Measurements from ENCODE around the gene TTBK2. TPM values are rescaled to one million over a fixed set of nuclear protein-coding genes. Genes with fewer than 3 reads are reported as not detected.

Gene TTBK2
- polyA plus RNA-seq, 1 of the 3 experiments (the other 2 are of a cell fraction), result 4.5 TPM

- TF ChIP-seq RFX5 (IDR thresholded peaks at IDR 0.05; ENCODE audit: low read length) (no peak), SMC3 (IDR thresholded peaks at IDR 0.05; ENCODE audit: low read depth, low read length) (no peak), MXI1 (IDR thresholded peaks at IDR 0.05; ENCODE audit: low read depth, low read length) (no peak), RAD21 (IDR thresholded peaks at IDR 0.05; ENCODE audit: low read length) (no peak), FOXJ3 (CRISPR knock-in tag; IDR thresholded peaks at IDR 0.05) (no peak), JUND (IDR thresholded peaks at IDR 0.05) (no peak), GABPA (IDR thresholded peaks at IDR 0.05; ENCODE audit: low read depth) (no peak), TCF12 (IDR thresholded peaks at IDR 0.05) (no peak), YY1 (IDR thresholded peaks at IDR 0.05; ENCODE audit: low read depth) (no peak), EZH2phosphoT487 (IDR thresholded peaks at IDR 0.05; ENCODE audit: borderline replicate concordance, low read depth) (no peak)
- TF ChIP-seq, protein P1, sequence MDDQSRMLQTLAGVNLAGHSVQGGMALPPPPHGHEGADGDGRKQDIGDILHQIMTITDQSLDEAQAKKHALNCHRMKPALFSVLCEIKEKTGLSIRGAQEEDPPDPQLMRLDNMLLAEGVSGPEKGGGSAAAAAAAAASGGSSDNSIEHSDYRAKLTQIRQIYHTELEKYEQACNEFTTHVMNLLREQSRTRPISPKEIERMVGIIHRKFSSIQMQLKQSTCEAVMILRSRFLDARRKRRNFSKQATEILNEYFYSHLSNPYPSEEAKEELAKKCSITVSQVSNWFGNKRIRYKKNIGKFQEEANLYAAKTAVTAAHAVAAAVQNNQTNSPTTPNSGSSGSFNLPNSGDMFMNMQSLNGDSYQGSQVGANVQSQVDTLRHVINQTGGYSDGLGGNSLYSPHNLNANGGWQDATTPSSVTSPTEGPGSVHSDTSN (IDR thresholded peaks at IDR 0.05), result no peak
- TF ChIP-seq, protein P2, sequence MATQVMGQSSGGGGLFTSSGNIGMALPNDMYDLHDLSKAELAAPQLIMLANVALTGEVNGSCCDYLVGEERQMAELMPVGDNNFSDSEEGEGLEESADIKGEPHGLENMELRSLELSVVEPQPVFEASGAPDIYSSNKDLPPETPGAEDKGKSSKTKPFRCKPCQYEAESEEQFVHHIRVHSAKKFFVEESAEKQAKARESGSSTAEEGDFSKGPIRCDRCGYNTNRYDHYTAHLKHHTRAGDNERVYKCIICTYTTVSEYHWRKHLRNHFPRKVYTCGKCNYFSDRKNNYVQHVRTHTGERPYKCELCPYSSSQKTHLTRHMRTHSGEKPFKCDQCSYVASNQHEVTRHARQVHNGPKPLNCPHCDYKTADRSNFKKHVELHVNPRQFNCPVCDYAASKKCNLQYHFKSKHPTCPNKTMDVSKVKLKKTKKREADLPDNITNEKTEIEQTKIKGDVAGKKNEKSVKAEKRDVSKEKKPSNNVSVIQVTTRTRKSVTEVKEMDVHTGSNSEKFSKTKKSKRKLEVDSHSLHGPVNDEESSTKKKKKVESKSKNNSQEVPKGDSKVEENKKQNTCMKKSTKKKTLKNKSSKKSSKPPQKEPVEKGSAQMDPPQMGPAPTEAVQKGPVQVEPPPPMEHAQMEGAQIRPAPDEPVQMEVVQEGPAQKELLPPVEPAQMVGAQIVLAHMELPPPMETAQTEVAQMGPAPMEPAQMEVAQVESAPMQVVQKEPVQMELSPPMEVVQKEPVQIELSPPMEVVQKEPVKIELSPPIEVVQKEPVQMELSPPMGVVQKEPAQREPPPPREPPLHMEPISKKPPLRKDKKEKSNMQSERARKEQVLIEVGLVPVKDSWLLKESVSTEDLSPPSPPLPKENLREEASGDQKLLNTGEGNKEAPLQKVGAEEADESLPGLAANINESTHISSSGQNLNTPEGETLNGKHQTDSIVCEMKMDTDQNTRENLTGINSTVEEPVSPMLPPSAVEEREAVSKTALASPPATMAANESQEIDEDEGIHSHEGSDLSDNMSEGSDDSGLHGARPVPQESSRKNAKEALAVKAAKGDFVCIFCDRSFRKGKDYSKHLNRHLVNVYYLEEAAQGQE (IDR thresholded peaks at IDR 0.05; ENCODE audit: low read depth, low read length), result no peak
- WGBS (ENCODE audit: low lambda C conversion rate), result 89% methylated on average over 1 of the region's 1 CpG
- Histone ChIP-seq H3K4me3 (ENCODE audit: low read depth in 2 of 2, low read length in 1 of 2) (no peak overlapping the region), H3K4me1 (ENCODE audit: control insufficient read depth in 1 of 2, insufficient read depth in 2 of 2, low read depth in 1 of 2, low read length in 1 of 2) (no peaks in the 10 kb centered on the region), H3K27me3 (ENCODE audit: insufficient read depth) (no peaks in the 10 kb centered on the region), H4K20me1 (ENCODE audit: insufficient read depth) (no peaks in the 10 kb centered on the region), H3K79me2 (ENCODE audit: insufficient read depth) (peaks cover 15% of the 10 kb centered on the region), H3F3A (replicated peaks; ENCODE audit: insufficient read depth) (peaks cover 7% of the 10 kb centered on the region), H3K9me3 (no peaks in the 10 kb centered on the region; the same call in 1 of the 2 replicates), H3K9ac (no peak overlapping the region), H3K9me2 (no peaks in the 10 kb centered on the region), H3K27ac (ENCODE audit: low read depth in 2 of 2, low read length in 1 of 2) (no peak overlapping the region), H2AFZ (ENCODE audit: low read depth) (no peak overlapping the region), H3K36me3 (replicated peaks in 1 of 2; ENCODE audit: control insufficient read depth in 1 of 2, insufficient read depth in 2 of 2, low read length in 1 of 2) (peaks cover 0 to 3% of the 10 kb centered on the region in 2 experiments), H3K4me2 (no peak overlapping the region)
- ChIA-PET CTCF (no interaction called here), POLR2A (no interaction called here)
- no peak for DNase-seq
These were observed 40.5 kb downstream of the TTBK2 start for GRCh38 chr15:42880121-42880520.

- Histone ChIP-seq H2AFZ (ENCODE audit: low read depth) (no peak overlapping the region), H3K9me2 (no peaks in the 10 kb centered on the region), H3K36me3 (replicated peaks in 1 of 2; ENCODE audit: control insufficient read depth in 1 of 2, insufficient read depth in 2 of 2, low read length in 1 of 2) (peaks cover 0 to 3% of the 10 kb centered on the region in 2 experiments), H3K4me3 (ENCODE audit: low read depth in 2 of 2, low read length in 1 of 2) (no peak overlapping the region), H4K20me1 (ENCODE audit: insufficient read depth) (no peaks in the 10 kb centered on the region), H3K27ac (ENCODE audit: low read depth in 2 of 2, low read length in 1 of 2) (no peak overlapping the region), H3K27me3 (ENCODE audit: insufficient read depth) (no peaks in the 10 kb centered on the region), H3K79me2 (ENCODE audit: insufficient read depth) (peaks cover 12% of the 10 kb centered on the region), H3F3A (replicated peaks; ENCODE audit: insufficient read depth) (peaks cover 7% of the 10 kb centered on the region), H3K4me1 (ENCODE audit: control insufficient read depth in 1 of 2, insufficient read depth in 2 of 2, low read depth in 1 of 2, low read length in 1 of 2) (no peaks in the 10 kb centered on the region), H3K9me3 (no peaks in the 10 kb centered on the region; the same call in 1 of the 2 replicates), H3K9ac (no peak overlapping the region), H3K4me2 (no peak overlapping the region)
- ChIA-PET CTCF (interaction anchor here (1.1 to 1.5 kb wide), 2 partner anchors 25 to 40 kb away, joined by 3 to 4 read pairs; no protein-coding TSS in a partner anchor), POLR2A (no interaction called here)
- no peak for DNase-seq
- 90% methylated on average over 4 of the region's 4 CpGs for WGBS (ENCODE audit: low lambda C conversion rate)
- TF ChIP-seq EP300 (IDR thresholded peaks at IDR 0.05; ENCODE audit: borderline replicate concordance in 1 of 2, low read depth in 1 of 2, low read length in 1 of 2), result no peak
- TF ChIP-seq MEF2A (IDR thresholded peaks at IDR 0.05; ENCODE audit: borderline replicate concordance, low read depth), result no peak
- TF ChIP-seq ZBTB33 (IDR thresholded peaks at IDR 0.05; ENCODE audit: borderline replicate concordance, low read depth), result no peak
- TF ChIP-seq SMC3 (IDR thresholded peaks at IDR 0.05; ENCODE audit: low read depth, low read length), result no peak
- no peak for TF ChIP-seq FOSL2 (IDR thresholded peaks at IDR 0.05; ENCODE audit: borderline replicate concordance, low read depth)
- TF ChIP-seq YY1 (IDR thresholded peaks at IDR 0.05; ENCODE audit: low read depth), result no peak
- no peak for TF ChIP-seq TEAD4 (IDR thresholded peaks at IDR 0.05; ENCODE audit: borderline replicate concordance, insufficient read depth)
- TF ChIP-seq ELF1 (IDR thresholded peaks at IDR 0.05), result no peak
- TF ChIP-seq, protein P2 (IDR thresholded peaks at IDR 0.05; ENCODE audit: low read depth, low read length), result no peak
- TF ChIP-seq POLR2AphosphoS5 (IDR thresholded peaks at IDR 0.05; ENCODE audit: low read depth, low read length), result no peak
These were observed 41.1 kb downstream of the TTBK2 start for GRCh38 chr15:42879443-42879842.

Measured in SK-N-SH (cell line).